Endodermal cell (in vitro differentiated cells): Measurements from ENCODE around the gene JAKMIP2. TPM values are rescaled to one million over a fixed set of nuclear protein-coding genes. Genes with fewer than 3 reads are reported as not detected.
A peak's percentile ranks its signal among the peaks of the same experiment; 100 is the strongest.

Experiments
- DNase-seq: peaks from one replicate; pipeline ENCODE4 v3.0.0-alpha.2; 2017
- H3K27ac ChIP-seq: 2 replicates; pipeline ENCODE4 v1.5.1; 2013; ENCODE audit warnings: mild to moderate bottlenecking, low read depth, low read length, moderate library complexity
- H3K27me3 ChIP-seq: 2 replicates; pipeline ENCODE4 v1.6.1; 2013; ENCODE audit warnings: mild to moderate bottlenecking, low read length, moderate library complexity; ENCODE audit not compliant: insufficient read depth, control insufficient read depth, poor library complexity, severe bottlenecking
- H3K36me3 ChIP-seq: 2 replicates; pipeline ENCODE4 v1.7.0; 2013; ENCODE audit warnings: mild to moderate bottlenecking, low read length, moderate library complexity; ENCODE audit not compliant: control insufficient read depth, insufficient read depth
- H3K4me1 ChIP-seq: one replicate; pipeline ENCODE4 v1.7.0; 2013; ENCODE audit warnings: low read length; ENCODE audit not compliant: control insufficient read depth, insufficient read depth
- H3K4me3 ChIP-seq: 2 replicates; pipeline ENCODE4 v1.5.1; 2013; ENCODE audit warnings: mild to moderate bottlenecking, low read length, moderate library complexity
- H3K9ac ChIP-seq: 2 replicates; pipeline ENCODE4 v1.6.1; 2013; ENCODE audit warnings: mild to moderate bottlenecking, low read length, moderate library complexity; ENCODE audit not compliant: poor library complexity, severe bottlenecking; ENCODE audit errors: extremely low read depth
- H3K9me3 ChIP-seq: 2 replicates; pipeline ENCODE4 v1.6.1; 2013; ENCODE audit warnings: mild to moderate bottlenecking, low read length, moderate library complexity; ENCODE audit not compliant: control insufficient read depth
- H3K27ac Mint-ChIP-seq: 2 replicates; pipeline ENCODE4 v1.8.0; 2020; ENCODE audit warnings: mixed read lengths
- H3K27me3 Mint-ChIP-seq: 2 replicates; pipeline ENCODE4 v1.8.0; 2021; ENCODE audit warnings: mild to moderate bottlenecking, mixed read lengths; ENCODE audit not compliant: insufficient read depth
- H3K36me3 Mint-ChIP-seq: 2 replicates; pipeline ENCODE4 v1.8.0; 2020; ENCODE audit warnings: low read depth, mixed read lengths
- H3K4me1 Mint-ChIP-seq: 2 replicates; pipeline ENCODE4 v1.8.0; 2020; ENCODE audit warnings: mixed read lengths
- H3K4me3 Mint-ChIP-seq: 2 replicates; pipeline ENCODE4 v1.8.0; 2020; ENCODE audit warnings: mild to moderate bottlenecking, moderate library complexity, mixed read lengths
- H3K9me3 Mint-ChIP-seq: 2 replicates; pipeline ENCODE4 v1.8.0; 2020; ENCODE audit warnings: mild to moderate bottlenecking, mixed read lengths
- WGBS, 2 experiments: methylation state at CpG; one replicate each; pipeline versions ENCODE4 v1.1.5 to v1.1.7; 2013; ENCODE audit warnings: missing lambda C conversion rate in 2 of 2, mixed read lengths in 1 of 2; ENCODE audit not compliant: insufficient coverage in 1 of 2, insufficient read length in 1 of 2; 5-methylcytosine and 5-hydroxymethylcytosine counted together
- total RNA-seq, 2 donors: library from RNA; stranded (reverse); fragmentation: NEBNext Ultra II Directional in 1 of 2; extraction: Animal tissue kit (Norgen Biotek cat#: 25700) in 1 of 2; gene quantifications; 2 replicates in 1 of 2; 3 replicates in 1 of 2; pipeline ENCODE4 v1.2.1, GENCODE V29; 2021
- TF ChIP-seq, protein P1 (sequence below): fragments of 200-600 bp; sonication (generic); conservative IDR thresholded peaks from 2 replicates; pipeline ENCODE4 v1.5.0; 2021; ENCODE audit warnings: antibody characterized with exemption, mild to moderate bottlenecking

JAKMIP2 gene
- total RNA-seq, 2 donors from 2014 or later, result 6.9 to 16.7 TPM

DNA sequence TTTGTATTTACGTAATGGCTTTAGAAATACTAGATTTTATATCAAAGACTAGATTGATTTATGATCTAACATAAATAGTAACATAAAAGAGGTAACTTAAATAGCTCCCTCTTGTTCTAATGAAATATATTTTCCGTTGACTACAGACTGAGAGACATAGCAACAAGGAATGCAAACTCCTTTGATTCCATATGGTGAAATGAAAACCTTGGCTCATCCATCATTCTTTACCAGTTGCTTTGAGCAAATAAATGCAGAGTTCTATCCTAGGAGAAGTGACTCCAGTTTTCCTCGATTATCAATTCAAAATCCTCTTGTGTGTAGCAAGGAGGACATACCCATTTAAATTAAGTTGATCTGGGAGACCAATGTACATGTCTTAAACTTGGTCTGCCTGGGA, 18.0 kb upstream of the JAKMIP2 start:
- Mint-ChIP-seq H3K27ac (no peak overlapping the region), H3K4me3 (no peak overlapping the region), H3K36me3 (no peaks in the 10 kb centered on the region), H3K9me3 (no peaks in the 10 kb centered on the region), H3K4me1 (no peaks in the 10 kb centered on the region), H3K27me3 (no peaks in the 10 kb centered on the region)
- no peaks in the 10 kb centered on the region for H3K9me3 ChIP-seq
- no peaks in the 10 kb centered on the region for H3K36me3 ChIP-seq
- no peak overlapping the region for H3K4me3 ChIP-seq
- H3K4me1 ChIP-seq, result no peaks in the 10 kb centered on the region
- TF ChIP-seq, protein P1, sequence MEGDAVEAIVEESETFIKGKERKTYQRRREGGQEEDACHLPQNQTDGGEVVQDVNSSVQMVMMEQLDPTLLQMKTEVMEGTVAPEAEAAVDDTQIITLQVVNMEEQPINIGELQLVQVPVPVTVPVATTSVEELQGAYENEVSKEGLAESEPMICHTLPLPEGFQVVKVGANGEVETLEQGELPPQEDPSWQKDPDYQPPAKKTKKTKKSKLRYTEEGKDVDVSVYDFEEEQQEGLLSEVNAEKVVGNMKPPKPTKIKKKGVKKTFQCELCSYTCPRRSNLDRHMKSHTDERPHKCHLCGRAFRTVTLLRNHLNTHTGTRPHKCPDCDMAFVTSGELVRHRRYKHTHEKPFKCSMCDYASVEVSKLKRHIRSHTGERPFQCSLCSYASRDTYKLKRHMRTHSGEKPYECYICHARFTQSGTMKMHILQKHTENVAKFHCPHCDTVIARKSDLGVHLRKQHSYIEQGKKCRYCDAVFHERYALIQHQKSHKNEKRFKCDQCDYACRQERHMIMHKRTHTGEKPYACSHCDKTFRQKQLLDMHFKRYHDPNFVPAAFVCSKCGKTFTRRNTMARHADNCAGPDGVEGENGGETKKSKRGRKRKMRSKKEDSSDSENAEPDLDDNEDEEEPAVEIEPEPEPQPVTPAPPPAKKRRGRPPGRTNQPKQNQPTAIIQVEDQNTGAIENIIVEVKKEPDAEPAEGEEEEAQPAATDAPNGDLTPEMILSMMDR, result no peak
- no peak for DNase-seq
- no peak overlapping the region for H3K9ac ChIP-seq
- no peaks in the 10 kb centered on the region for H3K27me3 ChIP-seq
- H3K27ac ChIP-seq, result no peak overlapping the region
- WGBS, 2 experiments, result 92 to 93% methylated on average over 2 of the region's 3 CpGs

DNA sequence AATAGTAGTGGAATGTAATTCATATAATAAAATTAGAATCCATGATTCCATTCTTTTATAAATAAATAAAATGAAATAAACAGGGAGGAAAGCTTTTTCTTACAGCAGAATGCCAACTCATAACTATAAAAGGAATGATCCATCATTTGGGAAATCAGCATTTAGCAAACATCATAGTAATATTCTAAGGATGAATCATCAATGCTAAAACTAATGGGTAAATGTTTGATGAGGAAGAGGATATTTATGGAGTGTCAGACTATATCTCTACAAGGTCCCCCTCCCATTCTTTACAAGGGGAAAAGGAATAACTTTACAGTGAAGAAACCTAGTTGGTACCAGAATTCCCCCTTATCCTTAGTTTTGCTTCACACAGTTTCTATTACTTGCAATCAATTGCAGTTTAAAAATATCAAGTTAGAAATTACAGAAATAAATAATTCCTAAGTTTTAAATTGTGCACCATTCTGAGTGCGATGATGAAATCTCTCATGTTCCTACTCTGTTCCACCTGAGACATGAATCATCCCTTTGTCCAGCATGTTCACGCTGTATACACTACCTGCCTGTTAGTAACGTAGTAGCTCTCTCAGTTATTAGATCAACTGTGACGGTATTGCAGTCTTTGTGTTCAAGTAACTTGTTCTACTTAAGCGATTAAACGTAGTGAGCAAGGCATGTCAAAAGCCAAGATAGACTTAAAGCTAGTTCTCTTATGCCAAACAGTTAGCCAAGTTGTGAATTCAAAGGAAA, 14.2 kb upstream of the JAKMIP2 start:
- Histone ChIP-seq H3K27me3 (no peaks in the 10 kb centered on the region), H3K27ac (no peak overlapping the region), H3K9me3 (no peaks in the 10 kb centered on the region), H3K4me1 (no peaks in the 10 kb centered on the region), H3K9ac (no peak overlapping the region), H3K36me3 (no peaks in the 10 kb centered on the region), H3K4me3 (no peak overlapping the region)
- WGBS, 2 experiments, result 78 to 83% methylated on average over 6 of the region's 6 CpGs
- TF ChIP-seq, protein P1, result no peak
- H3K9me3 Mint-ChIP-seq, result no peaks in the 10 kb centered on the region
- no peak overlapping the region for H3K4me3 Mint-ChIP-seq
- no peaks in the 10 kb centered on the region for H3K36me3 Mint-ChIP-seq
- no peaks in the 10 kb centered on the region for H3K27me3 Mint-ChIP-seq
- H3K4me1 Mint-ChIP-seq, result no peaks in the 10 kb centered on the region
- no peak for DNase-seq
- H3K27ac Mint-ChIP-seq, result no peak overlapping the region

DNA sequence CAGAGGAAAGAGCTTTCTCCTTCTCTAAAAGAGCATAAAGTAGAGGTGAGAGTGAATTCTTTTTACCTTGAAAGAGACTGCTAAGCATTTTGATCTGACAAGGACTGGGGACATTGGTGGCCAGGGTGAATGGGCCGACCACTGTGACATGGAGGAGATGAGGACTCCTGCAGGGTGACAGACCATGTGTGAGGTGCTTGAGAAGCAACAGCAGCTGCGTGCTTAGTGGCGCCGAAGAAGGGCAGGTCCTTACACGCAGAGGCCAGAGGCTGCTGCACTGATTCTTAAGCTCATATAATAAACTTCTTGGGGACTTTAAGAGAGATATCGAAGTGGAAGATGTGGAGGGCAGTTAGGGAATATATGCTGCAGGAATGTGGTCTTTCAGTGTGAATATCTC, 8.7 kb upstream of the JAKMIP2 start:
- H3K4me3 Mint-ChIP-seq, result no peak overlapping the region
- no peaks in the 10 kb centered on the region for H3K36me3 ChIP-seq
- peaks cover 5% of the 10 kb centered on the region for H3K4me1 ChIP-seq
- no peaks in the 10 kb centered on the region for H3K27me3 Mint-ChIP-seq
- no peaks in the 10 kb centered on the region for H3K9me3 ChIP-seq
- no peak overlapping the region for H3K9ac ChIP-seq
- TF ChIP-seq, protein P1, result no peak
- no peaks in the 10 kb centered on the region for H3K27me3 ChIP-seq
- H3K27ac Mint-ChIP-seq, result no peak overlapping the region
- 75 to 78% methylated on average over 1 to 6 of the region's 6 CpGs for WGBS, 2 experiments
- no peaks in the 10 kb centered on the region for H3K9me3 Mint-ChIP-seq
- no peak overlapping the region for H3K4me3 ChIP-seq
- DNase-seq, result peak; percentile 48
- H3K4me1 Mint-ChIP-seq, result peaks cover 13% of the 10 kb centered on the region
- H3K27ac ChIP-seq, result no peak overlapping the region
- H3K36me3 Mint-ChIP-seq, result no peaks in the 10 kb centered on the region
